ENCODE results near the gene RELN.
"Not testable (repeated sequence)": the region's sequence is repeated elsewhere in the genome, so short reads cannot be mapped to it uniquely, and the experiment has no call there.

Gene RELN

GRCh38 chr7:103989200-103989784 is at the start of gene RELN:
Gene RELN, minus strand, starts transcription at chr7:103989658. Its CDS starts 302 bp downstream, at chr7:103989356.
- no peak for DNase-seq

GRCh38 chr7:104038136-104038535 is 48.7 kb upstream of the RELN start:
- no peak for DNase-seq

GRCh38 chr7:104036889-104037288 is 47.4 kb upstream of the RELN start:
- DNase-seq = not testable (repeated sequence)

- no peak for DNase-seq
Measured at GRCh38 chr7:104035351-104035750, 45.9 kb upstream of the RELN start.

- no peak for DNase-seq
Measured at GRCh38 chr7:104034679-104035078, 45.2 kb upstream of the RELN start.

GRCh38 chr7:104033837-104034236 is 44.4 kb upstream of the RELN start:
- DNase-seq = no peak

GRCh38 chr7:104032486-104032885 is 43.0 kb upstream of the RELN start:
- no peak for DNase-seq

- DNase-seq = no peak
Measured at GRCh38 chr7:104029765-104030164, 40.3 kb upstream of the RELN start.

- no peak for DNase-seq
Measured at GRCh38 chr7:104024632-104025031, 35.2 kb upstream of the RELN start.

GRCh38 chr7:104023100-104023499 is 33.6 kb upstream of the RELN start:
- no peak for DNase-seq

- DNase-seq = no peak
Measured at GRCh38 chr7:104018425-104018824, 29.0 kb upstream of the RELN start.

GRCh38 chr7:104017001-104017400 is 27.5 kb upstream of the RELN start:
- DNase-seq = no peak

GRCh38 chr7:104012835-104013234 is 23.4 kb upstream of the RELN start:
- DNase-seq = no peak

GRCh38 chr7:104011829-104012228 is 22.4 kb upstream of the RELN start:
- DNase-seq = no peak

- no peak for DNase-seq
Measured at GRCh38 chr7:104010052-104010909, 20.8 kb upstream of the RELN start.

GRCh38 chr7:104008107-104008506 is 18.6 kb upstream of the RELN start:
- DNase-seq = no peak

- DNase-seq = no peak
Measured at GRCh38 chr7:104007614-104008013, 18.2 kb upstream of the RELN start.

GRCh38 chr7:104005197-104005596 is 15.7 kb upstream of the RELN start:
- no peak for DNase-seq

- DNase-seq = no peak
Measured at GRCh38 chr7:103996639-103997038, 7.2 kb upstream of the RELN start.

- no peak for DNase-seq
Measured at GRCh38 chr7:103996017-103996551, 6.6 kb upstream of the RELN start.

- no peak for DNase-seq
Measured at GRCh38 chr7:103995554-103995953, 6.1 kb upstream of the RELN start.

- no peak for DNase-seq
Measured at GRCh38 chr7:103993551-103993950, 4.1 kb upstream of the RELN start.

GRCh38 chr7:103991406-103991805 is 1.9 kb upstream of the RELN start:
- no peak for DNase-seq

- DNase-seq = no peak
Measured at GRCh38 chr7:103990991-103991390, 1.5 kb upstream of the RELN start.
